K562 (cell line): ENCODE measurements around the gene ATF5. TPM values are rescaled to one million over a fixed set of nuclear protein-coding genes. Genes with fewer than 3 reads are reported as not detected.

Source experiments
- CTCF ChIP-seq, 3 experiments: IDR thresholded peaks in 2 of 3; conservative IDR thresholded peaks in 1 of 3; 2 replicates each; pipeline ENCODE4 v1.5.1; 2011 to 2012; ENCODE audit warnings: low read length in 3 of 3, mild to moderate bottlenecking in 3 of 3, control low read depth in 2 of 3, improper control_type of control experiment in 1 of 3, inconsistent platforms in 1 of 3, low read depth in 1 of 3, mixed read lengths in 1 of 3, moderate library complexity in 1 of 3; ENCODE audit not compliant: insufficient read depth in 2 of 3
- EP300 ChIP-seq: IDR thresholded peaks from 2 replicates; pipeline ENCODE4 v1.6.1; 2012; ENCODE audit warnings: low read length, improper control_type of control experiment
- FOSL1 ChIP-seq: fragments of 200-800 bp; sonication (Bioruptor generic); conservative IDR thresholded peaks from 2 replicates; pipeline ENCODE4 v1.6.1; 2016; ENCODE audit warnings: missing genetic modification characterization, missing compliant biosample characterization
- JUN ChIP-seq, 2 experiments: sonication (generic) in 1 of 2; formaldehyde crosslinking in 1 of 2; IDR thresholded peaks; 2 replicates each; pipeline versions ENCODE4 v1.6.1 to v1.8.0; 2012 to 2022; ENCODE audit warnings: borderline replicate concordance in 2 of 2, mild to moderate bottlenecking in 2 of 2, improper control_type of control experiment in 1 of 2, low read depth in 1 of 2, low read length in 1 of 2, missing genetic modification reagents in 1 of 2
- L3MBTL2 ChIP-seq: fragments of 450-650 bp; IDR thresholded peaks from 2 replicates; pipeline ENCODE4 v1.6.1; 2016; ENCODE audit warnings: mild to moderate bottlenecking, moderate library complexity
- MTA3 ChIP-seq: fragments of 450-650 bp; formaldehyde crosslinking; IDR thresholded peaks from 2 replicates; pipeline ENCODE4 v1.6.1; 2017; ENCODE audit warnings: mild to moderate bottlenecking, borderline replicate concordance
- NFATC3 ChIP-seq: fragments of 450-650 bp; IDR thresholded peaks from 2 replicates; pipeline ENCODE4 v1.6.1; 2017; ENCODE audit warnings: mild to moderate bottlenecking
- NR2C2 ChIP-seq, 2 experiments: fragments of 200-800 bp in 1 of 2; sonication (Bioruptor generic) in 1 of 2; sonication (generic) in 1 of 2; formaldehyde crosslinking in 1 of 2; IDR thresholded peaks; 2 replicates each; pipeline versions ENCODE4 v1.6.1 to v1.8.0; 2016 to 2022; ENCODE audit warnings: mild to moderate bottlenecking in 1 of 2, missing compliant biosample characterization in 1 of 2, missing genetic modification characterization in 1 of 2, missing genetic modification reagents in 1 of 2
- NR4A1 ChIP-seq, 2 experiments: fragments of 250-450 bp in 1 of 2; fragments of 450-650 bp in 1 of 2; sonication (Bioruptor Pico) in 1 of 2; IDR thresholded peaks; 2 replicates each; pipeline versions ENCODE4 v1.4.0 to v1.6.1; 2016 to 2020; ENCODE audit warnings: mild to moderate bottlenecking in 2 of 2, missing compliant biosample characterization in 1 of 2, missing genetic modification characterization in 1 of 2, moderate library complexity in 1 of 2
- PATZ1 ChIP-seq: fragments of 250-450 bp; sonication (Bioruptor Pico); IDR thresholded peaks from 2 replicates; pipeline ENCODE4 v1.5.0; 2020; ENCODE audit warnings: mild to moderate bottlenecking, borderline replicate concordance
- STAT5B ChIP-seq: fragments of 250-450 bp; sonication (Bioruptor Pico); IDR thresholded peaks from 2 replicates; pipeline ENCODE4 v1.8.0; 2021; ENCODE audit warnings: mild to moderate bottlenecking, inconsistent platforms
- TRIM24 ChIP-seq, 2 experiments: fragments of 450-650 bp; IDR thresholded peaks; 2 replicates each; pipeline ENCODE4 v1.6.1; 2016
- ZNF134 ChIP-seq: fragments of 250-450 bp; sonication (Bioruptor Pico); conservative IDR thresholded peaks from 2 replicates; pipeline ENCODE4 v1.4.0; 2020
- ZNF584 ChIP-seq: fragments of 200-800 bp; sonication (Bioruptor generic); IDR thresholded peaks from 2 replicates; pipeline ENCODE4 v1.6.1; 2016; ENCODE audit warnings: low read depth, mild to moderate bottlenecking, missing genetic modification characterization, missing compliant biosample characterization
- polyA plus RNA-seq, 8 experiments: library from polyadenylated mRNA; depleted of rRNA in 4 of 8; stranded (reverse) in 5 of 8; unstranded in 3 of 8; fragments of >200 nt; fragmentation: Nextera tagmentation in 2 of 8; fragmentation: Illumina TruSeq in 1 of 8; extraction: Ambion mirVana in 2 of 8; extraction: Trizol in 1 of 8; gene quantifications; 2 replicates each; pipeline versions ENCODE4 v1.2.1 to v1.2.3, GENCODE V29; 2011 to 2014; ENCODE audit warnings: inconsistent platforms in 1 of 8, missing spikeins in 1 of 8
- total RNA-seq, 7 experiments: library from RNA; depleted of rRNA in 6 of 7; stranded (reverse); fragments of >200 nt in 6 of 7; fragmentation: Illumina TruSeq in 2 of 7; extraction: Trizol in 2 of 7; gene quantifications; 2 replicates each; pipeline versions ENCODE4 v1.2.1 to v1.2.3, GENCODE V29; 2011 to 2021; ENCODE audit warnings: low replicate concordance in 1 of 7
- TF ChIP-seq, protein P1 (sequence below): fragments of 450-650 bp; formaldehyde crosslinking; IDR thresholded peaks from 2 replicates; pipeline ENCODE4 v1.4.0; 2020; ENCODE audit warnings: mild to moderate bottlenecking, moderate library complexity
- TF ChIP-seq, protein P2 (sequence below): fragments of 450-650 bp; formaldehyde crosslinking; IDR thresholded peaks from 2 replicates; pipeline ENCODE4 v1.4.0; 2020; ENCODE audit warnings: mild to moderate bottlenecking, moderate library complexity

Gene ATF5
- total and polyA plus RNA-seq, 9 of the 15 experiments (the other 6 are each of a cell fraction or from before 2014, with no cell fraction given) = 3.0 to 57.6 (median 11.1) TPM

DNA sequence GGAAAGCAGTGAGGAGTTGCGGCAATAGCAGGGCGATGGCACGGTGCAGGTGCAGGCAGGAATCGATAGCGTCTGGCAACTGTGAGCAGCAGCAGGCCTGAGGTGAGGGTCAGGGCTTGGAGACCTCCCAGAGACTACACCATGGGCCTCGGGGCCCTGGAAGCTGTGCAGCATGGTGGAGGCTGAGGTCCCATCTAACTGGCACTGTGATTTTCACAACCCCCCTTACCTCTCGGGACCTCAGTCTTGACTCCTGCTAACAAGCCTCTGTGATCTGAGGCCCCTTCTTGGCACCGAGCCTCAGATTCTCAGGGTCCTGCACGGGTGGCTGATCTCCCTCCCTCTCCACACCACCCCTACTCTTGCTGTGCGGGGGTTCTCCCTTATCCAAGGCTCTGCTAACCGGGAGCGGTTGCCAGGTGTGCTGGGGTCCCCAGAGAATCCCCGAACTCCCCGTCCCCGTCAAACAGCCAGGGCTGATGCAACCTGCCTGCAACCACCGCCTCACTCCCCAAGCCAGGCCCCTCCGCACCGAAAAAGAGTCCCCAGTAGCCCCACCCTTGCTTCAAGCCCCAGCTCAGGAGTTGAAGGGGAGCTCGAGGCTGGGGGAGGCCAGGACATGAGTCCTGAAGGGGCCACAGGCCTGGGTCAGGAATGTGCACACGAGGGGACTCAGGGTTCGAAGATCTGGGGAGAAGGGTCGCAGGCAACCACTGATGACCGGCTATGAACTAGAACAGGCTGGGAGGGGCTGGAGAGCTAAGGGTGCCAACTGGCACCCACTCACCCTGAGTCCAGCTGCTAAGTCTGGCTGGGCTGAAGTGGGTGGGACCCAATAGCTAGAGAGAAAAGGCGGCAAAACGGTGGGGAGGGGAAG lies 4.8 kb upstream of the ATF5 start (continued):
- TF ChIP-seq CTCF (IDR thresholded peaks at IDR 0.05 in 2 of 3, conservative IDR thresholded peaks at IDR 0.05 in 1 of 3; ENCODE audit: insufficient read depth in 2 of 3, low read depth in 1 of 3, low read length in 3 of 3) (no peak), NR4A1 (CRISPR knock-in tag; IDR thresholded peaks at IDR 0.05) (no peak), NR4A1 (tag; IDR thresholded peaks at IDR 0.05) (peak; percentile 79), STAT5B (CRISPR knock-in tag) (peak; percentile 52; the same call in 1 of the 2 replicates), NR2C2 (CRISPR knock-in tag; IDR thresholded peaks at IDR 0.05) (no peak), NR2C2 (tag; IDR thresholded peaks at IDR 0.05) (peak; percentile 64), ZNF584 (peak; percentile 90), JUN (IDR thresholded peaks at IDR 0.05; ENCODE audit: borderline replicate concordance, low read depth, low read length) (peak; percentile 47; the same call in 1 of the 2 replicates), JUN (CRISPR knock-in tag; IDR thresholded peaks at IDR 0.05; ENCODE audit: borderline replicate concordance) (no peak), L3MBTL2 (peak; percentile 44; the same call in 1 of the 2 replicates), NFATC3 (no peak), MTA3 (peak; percentile 74; the same call in 1 of the 2 replicates), TRIM24 (IDR thresholded peaks at IDR 0.05) (peak; percentile 89 to 93), PATZ1 (CRISPR knock-in tag) (peak; percentile 86; the same call in 1 of the 2 replicates), ZNF134 (CRISPR knock-in tag) (peak; percentile 56), FOSL1 (tag) (no peak), EP300 (peak; percentile 97)
- TF ChIP-seq, protein P1, sequence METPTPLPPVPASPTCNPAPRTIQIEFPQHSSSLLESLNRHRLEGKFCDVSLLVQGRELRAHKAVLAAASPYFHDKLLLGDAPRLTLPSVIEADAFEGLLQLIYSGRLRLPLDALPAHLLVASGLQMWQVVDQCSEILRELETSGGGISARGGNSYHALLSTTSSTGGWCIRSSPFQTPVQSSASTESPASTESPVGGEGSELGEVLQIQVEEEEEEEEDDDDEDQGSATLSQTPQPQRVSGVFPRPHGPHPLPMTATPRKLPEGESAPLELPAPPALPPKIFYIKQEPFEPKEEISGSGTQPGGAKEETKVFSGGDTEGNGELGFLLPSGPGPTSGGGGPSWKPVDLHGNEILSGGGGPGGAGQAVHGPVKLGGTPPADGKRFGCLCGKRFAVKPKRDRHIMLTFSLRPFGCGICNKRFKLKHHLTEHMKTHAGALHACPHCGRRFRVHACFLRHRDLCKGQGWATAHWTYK (CRISPR knock-in tag) = peak; percentile 68; the same call in 1 of the 2 replicates
- TF ChIP-seq, protein P2, sequence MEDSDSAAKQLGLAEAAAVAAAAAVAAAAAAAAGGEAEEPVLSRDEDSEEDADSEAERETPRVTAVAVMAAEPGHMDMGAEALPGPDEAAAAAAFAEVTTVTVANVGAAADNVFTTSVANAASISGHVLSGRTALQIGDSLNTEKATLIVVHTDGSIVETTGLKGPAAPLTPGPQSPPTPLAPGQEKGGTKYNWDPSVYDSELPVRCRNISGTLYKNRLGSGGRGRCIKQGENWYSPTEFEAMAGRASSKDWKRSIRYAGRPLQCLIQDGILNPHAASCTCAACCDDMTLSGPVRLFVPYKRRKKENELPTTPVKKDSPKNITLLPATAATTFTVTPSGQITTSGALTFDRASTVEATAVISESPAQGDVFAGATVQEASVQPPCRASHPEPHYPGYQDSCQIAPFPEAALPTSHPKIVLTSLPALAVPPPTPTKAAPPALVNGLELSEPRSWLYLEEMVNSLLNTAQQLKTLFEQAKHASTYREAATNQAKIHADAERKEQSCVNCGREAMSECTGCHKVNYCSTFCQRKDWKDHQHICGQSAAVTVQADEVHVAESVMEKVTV (CRISPR knock-in tag) = peak; percentile 41; the same call in 1 of the 2 replicates
